ENCODE data around the gene EHMT1.

DNA sequence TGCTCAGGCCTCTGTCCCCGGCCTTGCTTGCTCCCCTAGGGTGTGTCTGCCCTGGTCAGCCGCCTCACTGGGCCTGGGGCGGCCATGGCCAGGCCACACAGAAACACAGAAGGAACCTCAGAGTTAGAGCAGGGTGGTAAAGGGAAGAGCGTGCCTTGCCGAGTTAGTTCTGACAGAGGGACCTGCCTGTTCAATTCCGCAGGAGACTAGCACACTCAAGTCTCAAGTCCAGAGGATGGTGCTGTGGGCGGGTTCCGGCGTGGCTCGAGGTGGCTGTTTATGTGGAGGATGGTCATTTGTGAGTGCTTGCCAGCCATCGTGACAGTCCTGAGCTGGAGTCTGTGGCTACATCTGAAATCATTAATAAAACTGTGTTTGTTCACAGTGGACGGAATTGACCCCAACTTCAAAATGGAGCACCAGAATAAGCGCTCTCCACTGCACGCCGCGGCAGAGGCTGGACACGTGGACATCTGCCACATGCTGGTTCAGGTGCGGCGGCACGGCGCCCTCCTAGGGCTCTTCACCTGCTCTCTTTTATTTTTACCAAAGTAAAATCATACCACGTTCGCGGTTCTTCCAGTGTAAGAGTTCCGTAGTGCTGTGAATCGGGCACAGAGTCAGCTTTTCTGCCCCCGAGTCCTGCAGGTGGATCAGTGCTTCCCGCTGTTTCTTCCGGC lies 163.2 kb downstream of the EHMT1 start:
- TF ChIP-seq, protein P1, sequence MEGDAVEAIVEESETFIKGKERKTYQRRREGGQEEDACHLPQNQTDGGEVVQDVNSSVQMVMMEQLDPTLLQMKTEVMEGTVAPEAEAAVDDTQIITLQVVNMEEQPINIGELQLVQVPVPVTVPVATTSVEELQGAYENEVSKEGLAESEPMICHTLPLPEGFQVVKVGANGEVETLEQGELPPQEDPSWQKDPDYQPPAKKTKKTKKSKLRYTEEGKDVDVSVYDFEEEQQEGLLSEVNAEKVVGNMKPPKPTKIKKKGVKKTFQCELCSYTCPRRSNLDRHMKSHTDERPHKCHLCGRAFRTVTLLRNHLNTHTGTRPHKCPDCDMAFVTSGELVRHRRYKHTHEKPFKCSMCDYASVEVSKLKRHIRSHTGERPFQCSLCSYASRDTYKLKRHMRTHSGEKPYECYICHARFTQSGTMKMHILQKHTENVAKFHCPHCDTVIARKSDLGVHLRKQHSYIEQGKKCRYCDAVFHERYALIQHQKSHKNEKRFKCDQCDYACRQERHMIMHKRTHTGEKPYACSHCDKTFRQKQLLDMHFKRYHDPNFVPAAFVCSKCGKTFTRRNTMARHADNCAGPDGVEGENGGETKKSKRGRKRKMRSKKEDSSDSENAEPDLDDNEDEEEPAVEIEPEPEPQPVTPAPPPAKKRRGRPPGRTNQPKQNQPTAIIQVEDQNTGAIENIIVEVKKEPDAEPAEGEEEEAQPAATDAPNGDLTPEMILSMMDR (IDR thresholded peaks at IDR 0.05; ENCODE audit: insufficient read depth, low read length, poor library complexity, severe bottlenecking) = no peak
- TF ChIP-seq EZH2phosphoT487 (conservative IDR thresholded peaks at IDR 0.05; ENCODE audit: low read length) = no peak

All from SU-DHL-6 (cell line).